ENCODE data around the gene CMTM5. TPM values are rescaled to one million over a fixed set of nuclear protein-coding genes. Genes with fewer than 3 reads are reported as not detected.
A peak's percentile ranks its signal among the peaks of the same experiment; 100 is the strongest.

The CMTM5 gene
- total and polyA plus RNA-seq, 2 donors (not counting 3 experiments of a cell fraction or from before 2014, with no cell fraction given) = not detected

DNA sequence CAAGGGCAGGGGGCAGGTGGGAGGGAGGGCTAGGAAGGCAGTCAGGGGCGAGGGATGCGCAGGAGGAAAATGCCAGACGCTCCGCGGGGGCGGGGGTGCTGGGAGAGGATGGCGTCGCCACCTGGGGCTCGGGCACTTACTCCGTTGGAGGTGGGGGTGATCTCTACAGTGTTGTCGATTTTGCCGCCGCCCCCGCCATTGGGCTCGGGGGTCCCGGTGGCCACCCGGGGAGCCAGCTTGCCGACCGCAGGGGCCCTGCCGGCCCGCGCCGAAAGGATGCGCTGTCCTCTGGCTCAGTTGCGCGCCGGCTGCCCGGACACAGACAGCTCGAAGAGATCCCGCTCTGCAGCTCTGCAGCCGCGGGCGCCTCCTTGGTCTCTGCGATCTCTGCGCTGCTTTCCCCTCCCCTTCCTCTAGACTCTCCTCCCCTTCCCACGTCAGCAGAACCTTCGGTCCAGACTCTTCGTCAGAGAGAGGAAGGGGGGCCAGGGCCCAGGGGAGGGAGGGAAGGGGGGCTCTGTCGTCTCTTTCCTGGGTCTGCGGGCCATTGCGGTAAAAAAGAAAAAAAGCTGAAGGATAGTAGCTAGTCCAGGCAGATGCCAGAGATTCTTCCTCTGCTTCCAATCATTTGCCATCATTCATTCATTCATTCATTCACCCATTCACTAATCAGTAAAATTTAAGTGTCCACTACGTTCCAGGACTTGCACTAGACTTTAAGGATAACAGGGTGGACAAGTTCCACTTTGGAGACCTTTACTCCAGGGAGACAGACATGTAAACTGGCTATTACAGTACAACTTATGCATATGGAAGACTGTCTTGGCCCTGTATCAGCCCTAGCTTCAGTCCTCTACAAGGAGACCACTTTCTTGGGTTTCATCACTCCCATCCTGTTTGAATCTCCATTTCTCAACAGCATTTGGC lies 24.1 kb upstream of the CMTM5 start, which contains the start of gene SLC22A17:
TSS of gene SLC22A17 (minus strand) at position 382 of the 927 bp plus-strand sequence.
- POLR2A ChIA-PET = no interaction called here
- Histone ChIP-seq H3K4me1 (ENCODE audit: control insufficient read depth, extremely low read depth, insufficient read depth, low read length) (no peaks in the 10 kb centered on the region), H3K9me3 (replicated peaks; ENCODE audit: control insufficient read depth, insufficient read depth, low read length) (no peaks in the 10 kb centered on the region), H3K27ac (ENCODE audit: insufficient read depth, low read depth, low read length) (no peak within 1 kb of the TSS), H3K4me3 (replicated peaks in 1 of 3; ENCODE audit: insufficient read depth in 1 of 3, low read depth in 1 of 3, low read length in 3 of 3) (peak within 1 kb of the TSS in 1 of 3 experiments; percentile 45), H3K36me3 (ENCODE audit: control insufficient read depth in 2 of 2, extremely low read depth in 1 of 2, insufficient read depth in 2 of 2, low read length in 2 of 2) (no peaks in the 10 kb centered on the region), H3K9me1 (replicated peaks; ENCODE audit: control insufficient read depth, extremely low read depth, insufficient read depth, low read length) (no peaks in the 10 kb centered on the region), H3K27me3 (ENCODE audit: control insufficient read depth in 2 of 2, insufficient read depth in 2 of 2, low read length in 2 of 2) (peaks cover 32 to 36% of the 10 kb centered on the region in 2 experiments), H3K9ac (replicated peaks; ENCODE audit: extremely low read depth, insufficient read depth, low read length) (no peak within 1 kb of the TSS), H2AFZ (ENCODE audit: low read depth, low read length) (peak within 1 kb of the TSS; percentile 50), H4K20me1 (replicated peaks; ENCODE audit: control insufficient read depth, extremely low read depth, insufficient read depth, low read length) (no peaks in the 10 kb centered on the region), H3K79me2 (ENCODE audit: control insufficient read depth, insufficient read depth, low read length) (no peaks in the 10 kb centered on the region), H3K4me2 (ENCODE audit: insufficient read depth, low read length) (peak within 1 kb of the TSS; percentile 17)
- CTCF ChIA-PET = interaction anchor here (0.6 to 1.9 kb wide), 5 partner anchors 16 to 288 kb away, joined by 3 to 7 read pairs (median 4); no protein-coding TSS in a partner anchor
- DNase-seq (ENCODE audit: low read depth, low spot score) (peak; percentile 59), FAIRE-seq (no peak)
- BruUV-seq (replicated peaks) = no TSS peak
- peak; percentile 76 for TF ChIP-seq EZH2 (IDR thresholded peaks at IDR 0.05; ENCODE audit: borderline replicate concordance, low read depth, low read length, severe bottlenecking)
- TF ChIP-seq GATA2 (IDR thresholded peaks at IDR 0.05; ENCODE audit: insufficient read depth, insufficient read length, low read depth, low read length) = no peak
- dilution Hi-C loops (cut with MboI; ENCODE audit: extremely low pct_ligation_motif_present, low sequenced_read_pairs) = no loop called here
- intact Hi-C loops (cut with micrococcal nuclease) = no loop called here

DNA sequence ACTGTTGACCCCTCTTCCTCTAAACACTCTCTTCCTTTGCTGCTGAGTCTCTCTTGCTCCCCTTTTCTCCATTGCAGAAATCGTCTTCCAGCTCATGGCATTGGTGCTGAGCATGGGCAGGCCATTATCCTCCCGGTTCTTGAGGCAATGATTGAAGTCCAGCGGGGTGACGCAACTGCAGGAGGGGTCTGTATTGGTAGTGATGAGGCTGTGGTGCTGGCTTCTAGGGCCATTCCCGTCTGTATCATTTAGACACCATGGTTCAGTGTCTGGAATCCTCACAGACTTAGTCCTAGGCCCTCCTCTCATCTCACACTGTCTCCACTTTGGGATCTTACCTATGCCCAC lies 23.4 kb upstream of the CMTM5 start:
- H4K20me1 ChIP-seq (replicated peaks; ENCODE audit: control insufficient read depth, extremely low read depth, insufficient read depth, low read length) = no peaks in the 10 kb centered on the region
- ChIA-PET POLR2A (no interaction called here), CTCF (interaction anchor here (1.7 to 1.9 kb wide), 2 partner anchors 16 to 27 kb away, joined by 6 to 7 read pairs; no protein-coding TSS in a partner anchor)
- no peak overlapping the region for H3K4me3 ChIP-seq (replicated peaks in 1 of 3; ENCODE audit: insufficient read depth in 1 of 3, low read depth in 1 of 3, low read length in 3 of 3)
- no peak overlapping the region for H3K27ac ChIP-seq (ENCODE audit: insufficient read depth, low read depth, low read length)
- no peak overlapping the region for H3K9ac ChIP-seq (replicated peaks; ENCODE audit: extremely low read depth, insufficient read depth, low read length)
- H2AFZ ChIP-seq (ENCODE audit: low read depth, low read length) = no peak overlapping the region
- peaks cover 32 to 36% of the 10 kb centered on the region in 2 experiments for H3K27me3 ChIP-seq (ENCODE audit: control insufficient read depth in 2 of 2, insufficient read depth in 2 of 2, low read length in 2 of 2)
- intact Hi-C loops (cut with micrococcal nuclease) = no loop called here
- TF ChIP-seq MYC (IDR thresholded peaks at IDR 0.05; ENCODE audit: low read depth, low read length) (no peak), EZH2 (IDR thresholded peaks at IDR 0.05; ENCODE audit: borderline replicate concordance, low read depth, low read length, severe bottlenecking) (no peak), POLR2AphosphoS5 (IDR thresholded peaks at IDR 0.05; ENCODE audit: insufficient read depth, low read depth, low read length) (no peak), FOS (IDR thresholded peaks at IDR 0.05; ENCODE audit: borderline replicate concordance, insufficient read depth, low read length) (no peak), JUN (IDR thresholded peaks at IDR 0.05; ENCODE audit: borderline replicate concordance, insufficient read depth, insufficient read length, low read depth) (no peak), POLR2A (IDR thresholded peaks at IDR 0.05; ENCODE audit: low read depth, low read length) (no peak), GATA2 (IDR thresholded peaks at IDR 0.05; ENCODE audit: insufficient read depth, insufficient read length, low read depth, low read length) (no peak)
- TF ChIP-seq, protein P1, sequence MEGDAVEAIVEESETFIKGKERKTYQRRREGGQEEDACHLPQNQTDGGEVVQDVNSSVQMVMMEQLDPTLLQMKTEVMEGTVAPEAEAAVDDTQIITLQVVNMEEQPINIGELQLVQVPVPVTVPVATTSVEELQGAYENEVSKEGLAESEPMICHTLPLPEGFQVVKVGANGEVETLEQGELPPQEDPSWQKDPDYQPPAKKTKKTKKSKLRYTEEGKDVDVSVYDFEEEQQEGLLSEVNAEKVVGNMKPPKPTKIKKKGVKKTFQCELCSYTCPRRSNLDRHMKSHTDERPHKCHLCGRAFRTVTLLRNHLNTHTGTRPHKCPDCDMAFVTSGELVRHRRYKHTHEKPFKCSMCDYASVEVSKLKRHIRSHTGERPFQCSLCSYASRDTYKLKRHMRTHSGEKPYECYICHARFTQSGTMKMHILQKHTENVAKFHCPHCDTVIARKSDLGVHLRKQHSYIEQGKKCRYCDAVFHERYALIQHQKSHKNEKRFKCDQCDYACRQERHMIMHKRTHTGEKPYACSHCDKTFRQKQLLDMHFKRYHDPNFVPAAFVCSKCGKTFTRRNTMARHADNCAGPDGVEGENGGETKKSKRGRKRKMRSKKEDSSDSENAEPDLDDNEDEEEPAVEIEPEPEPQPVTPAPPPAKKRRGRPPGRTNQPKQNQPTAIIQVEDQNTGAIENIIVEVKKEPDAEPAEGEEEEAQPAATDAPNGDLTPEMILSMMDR (IDR thresholded peaks at IDR 0.05; ENCODE audit: extremely low read depth in 1 of 2, insufficient read depth in 1 of 2, low read depth in 1 of 2, low read length in 2 of 2) = no peak
- TF ChIP-seq, protein P2, sequence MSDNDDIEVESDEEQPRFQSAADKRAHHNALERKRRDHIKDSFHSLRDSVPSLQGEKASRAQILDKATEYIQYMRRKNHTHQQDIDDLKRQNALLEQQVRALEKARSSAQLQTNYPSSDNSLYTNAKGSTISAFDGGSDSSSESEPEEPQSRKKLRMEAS (IDR thresholded peaks at IDR 0.05; ENCODE audit: insufficient read depth, insufficient read length) = no peak
- DNase-seq (ENCODE audit: low read depth, low spot score) (no peak), FAIRE-seq (no peak)
- no peaks in the 10 kb centered on the region for H3K9me1 ChIP-seq (replicated peaks; ENCODE audit: control insufficient read depth, extremely low read depth, insufficient read depth, low read length)
- no peaks in the 10 kb centered on the region for H3K9me3 ChIP-seq (replicated peaks; ENCODE audit: control insufficient read depth, insufficient read depth, low read length)
- H3K36me3 ChIP-seq (ENCODE audit: control insufficient read depth in 2 of 2, extremely low read depth in 1 of 2, insufficient read depth in 2 of 2, low read length in 2 of 2) = no peaks in the 10 kb centered on the region
- dilution Hi-C loops (cut with MboI; ENCODE audit: extremely low pct_ligation_motif_present, low sequenced_read_pairs) = no loop called here
- no peaks in the 10 kb centered on the region for H3K79me2 ChIP-seq (ENCODE audit: control insufficient read depth, insufficient read depth, low read length)
- BruUV-seq (replicated peaks) = no TSS peak
- H3K4me2 ChIP-seq (ENCODE audit: insufficient read depth, low read length) = no peak overlapping the region
- no peaks in the 10 kb centered on the region for H3K4me1 ChIP-seq (ENCODE audit: control insufficient read depth, extremely low read depth, insufficient read depth, low read length)
